HepG2 (cell line): ENCODE results near the gene TPM2. TPM values are rescaled to one million over a fixed set of nuclear protein-coding genes. Genes with fewer than 3 reads are reported as not detected.

Experiments
- BRCA1 ChIP-seq: sonication (generic); formaldehyde crosslinking; IDR thresholded peaks from 2 replicates; pipeline ENCODE4 v1.4.0; 2020; ENCODE audit warnings: missing genetic modification reagents
- EHMT2 ChIP-seq: fragments of 200-600 bp; sonication (generic); IDR thresholded peaks from 2 replicates; pipeline ENCODE4 v1.7.0; 2017; ENCODE audit warnings: antibody characterized with exemption, low read depth, low read length, borderline replicate concordance
- FOXA3 ChIP-seq: IDR thresholded peaks from 2 replicates; pipeline ENCODE4 v1.6.1; 2016; ENCODE audit warnings: missing genetic modification reagents, missing compliant biosample characterization
- GFI1 ChIP-seq: sonication (generic); formaldehyde crosslinking; IDR thresholded peaks from 2 replicates; pipeline ENCODE4 v1.5.0; 2020; ENCODE audit warnings: missing genetic modification reagents, mild to moderate bottlenecking, borderline replicate concordance
- HNF4G ChIP-seq, 2 experiments: sonication (generic) in 1 of 2; formaldehyde crosslinking in 1 of 2; IDR thresholded peaks; 2 replicates each; pipeline versions ENCODE4 v1.4.0 to v1.6.1; 2011 to 2020; ENCODE audit warnings: borderline replicate concordance in 2 of 2, low read depth in 2 of 2, mild to moderate bottlenecking in 2 of 2, low read length in 1 of 2, missing genetic modification reagents in 1 of 2, moderate library complexity in 1 of 2
- JDP2 ChIP-seq: sonication (generic); formaldehyde crosslinking; IDR thresholded peaks from 2 replicates; pipeline ENCODE4 v1.8.1; 2022; ENCODE audit warnings: missing genetic modification reagents, borderline replicate concordance
- LCORL ChIP-seq, 2 experiments: fragments of 450-650 bp in 1 of 2; sonication (generic) in 1 of 2; formaldehyde crosslinking in 1 of 2; IDR thresholded peaks; 2 replicates each; pipeline versions ENCODE4 v1.5.0 to v1.6.1; 2017 to 2020; ENCODE audit warnings: antibody characterized with exemption in 1 of 2, missing genetic modification reagents in 1 of 2
- NCOA2 ChIP-seq: sonication (generic); formaldehyde crosslinking; IDR thresholded peaks from 2 replicates; pipeline ENCODE4 v1.8.0; 2022; ENCODE audit warnings: inconsistent platforms
- NCOR1 ChIP-seq: fragments of 200-600 bp; sonication (generic); IDR thresholded peaks from 2 replicates; pipeline ENCODE4 v1.7.0; 2017; ENCODE audit warnings: antibody characterized with exemption, low read length, borderline replicate concordance
- NR2F6 ChIP-seq, 2 experiments: IDR thresholded peaks; 2 replicates each; pipeline ENCODE4 v1.6.1; 2016; ENCODE audit warnings: antibody characterized with exemption in 1 of 2, mild to moderate bottlenecking in 1 of 2
- RARA ChIP-seq: IDR thresholded peaks from 2 replicates; pipeline ENCODE4 v1.6.1; 2016; ENCODE audit warnings: missing genetic modification reagents, missing compliant biosample characterization
- RBM22 ChIP-seq: fragments of 200-400 bp; formaldehyde crosslinking; optimal IDR thresholded peaks from 2 replicates; pipeline ENCODE3; 2017; ENCODE audit warnings: mild to moderate bottlenecking, low read length, moderate library complexity
- RCOR2 ChIP-seq: IDR thresholded peaks from 2 replicates; pipeline ENCODE4 v1.6.1; 2016; ENCODE audit warnings: missing biosample characterization, missing genetic modification reagents
- RFXAP ChIP-seq: sonication (generic); formaldehyde crosslinking; IDR thresholded peaks from 2 replicates; pipeline ENCODE4 v1.4.0; 2020; ENCODE audit warnings: missing genetic modification reagents, borderline replicate concordance
- RXRB ChIP-seq: IDR thresholded peaks from 2 replicates; pipeline ENCODE4 v1.6.1; 2016; ENCODE audit warnings: borderline replicate concordance, missing genetic modification reagents, missing compliant biosample characterization
- SP4 ChIP-seq: sonication (generic); formaldehyde crosslinking; IDR thresholded peaks from 2 replicates; pipeline ENCODE4 v1.8.1; 2023; ENCODE audit warnings: mild to moderate bottlenecking, missing genetic modification reagents
- ZNF589 ChIP-seq: sonication (generic); formaldehyde crosslinking; conservative IDR thresholded peaks from 2 replicates; pipeline ENCODE4 v1.8.0; 2022; ENCODE audit warnings: mild to moderate bottlenecking, moderate library complexity, missing genetic modification reagents
- ZNF644 ChIP-seq: IDR thresholded peaks from 2 replicates; pipeline ENCODE4 v1.6.1; 2016; ENCODE audit warnings: low read depth
- polyA plus RNA-seq, 8 experiments: library from polyadenylated mRNA; depleted of rRNA in 3 of 8; stranded (reverse) in 7 of 8; unstranded in 1 of 8; fragments of >200 nt; fragmentation: Illumina TruSeq in 4 of 8; extraction: Trizol in 4 of 8; gene quantifications; 2 replicates each; pipeline versions ENCODE4 v1.2.1 to v1.2.3, GENCODE V29; 2011 to 2016; ENCODE audit warnings: low read depth in 4 of 8, missing spikeins in 1 of 8, mixed read lengths in 1 of 8; ENCODE audit not compliant: insufficient read depth in 1 of 8
- total RNA-seq, 5 experiments: library from RNA; depleted of rRNA; stranded (reverse); fragments of >200 nt; fragmentation: Illumina TruSeq; extraction: Trizol; gene quantifications; 2 replicates each; pipeline ENCODE4 v1.2.3, GENCODE V29; 2016; ENCODE audit warnings: low read depth in 1 of 5
- TF ChIP-seq, protein P1 (sequence below): sonication (generic); formaldehyde crosslinking; IDR thresholded peaks from 2 replicates; pipeline ENCODE4 v1.5.1; 2020; ENCODE audit warnings: missing genetic modification reagents, mild to moderate bottlenecking, borderline replicate concordance
- TF ChIP-seq, protein P2 (sequence below): sonication (generic); formaldehyde crosslinking; IDR thresholded peaks from 2 replicates; pipeline ENCODE4 v1.9.0; 2021; ENCODE audit warnings: missing genetic modification reagents, borderline replicate concordance
- TF ChIP-seq, protein P3 (sequence below): sonication (generic); formaldehyde crosslinking; IDR thresholded peaks from 2 replicates; pipeline ENCODE4 v1.4.0; 2020; ENCODE audit warnings: missing genetic modification reagents
- TF ChIP-seq, protein P4 (sequence below): IDR thresholded peaks from 2 replicates; pipeline ENCODE4 v1.6.1; 2018; ENCODE audit warnings: missing genetic modification reagents, mild to moderate bottlenecking, missing compliant biosample characterization

TPM2 gene
- total and polyA plus RNA-seq, 2 of the 13 experiments (the other 11 are each of a cell fraction or from before 2014, with no cell fraction given) = 3.1 to 10.7 TPM

DNA sequence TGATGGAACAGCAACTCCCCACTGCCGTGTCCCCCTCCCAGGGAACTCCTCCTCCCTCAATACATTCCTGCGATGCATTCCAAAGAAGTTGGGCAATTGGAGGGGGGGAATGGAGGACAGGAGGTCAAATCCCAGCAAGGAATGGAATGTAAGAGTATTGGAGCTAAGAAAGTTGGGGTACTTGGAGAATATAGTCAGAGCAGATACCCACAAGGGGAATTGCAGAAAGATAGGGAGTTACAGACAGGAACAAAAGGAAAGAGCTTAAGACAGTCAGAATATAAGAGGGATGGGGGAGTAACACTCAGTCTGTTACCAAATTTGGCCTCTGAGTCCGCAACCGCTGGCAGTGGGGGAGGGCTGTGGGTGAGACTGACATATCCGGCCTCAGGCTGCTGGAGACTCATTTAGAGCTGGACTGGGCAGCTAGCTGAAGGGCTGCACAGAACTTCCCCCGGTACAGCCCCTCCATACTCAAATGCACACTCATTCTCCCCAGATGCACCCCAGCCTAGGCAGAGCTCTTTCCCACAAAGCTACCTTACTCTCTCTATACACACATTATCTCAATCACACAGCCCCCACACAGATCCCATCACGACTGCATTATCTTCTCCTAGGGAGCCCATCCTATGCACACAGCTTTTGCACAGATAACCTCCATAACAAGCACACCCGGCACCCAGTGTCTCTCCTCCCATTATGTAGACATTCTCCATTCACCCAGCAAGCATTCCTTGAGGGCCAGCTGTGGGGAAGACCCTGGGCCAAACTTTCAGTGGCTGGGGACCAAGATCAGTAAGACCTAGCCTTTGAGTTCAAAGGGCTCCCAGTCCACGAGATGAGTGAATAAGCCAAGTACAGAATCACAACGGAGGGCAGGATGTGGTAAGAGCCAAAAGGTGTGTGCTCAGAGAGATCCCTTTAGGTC lies 38.6 kb upstream of the TPM2 start (continued):
- peak; percentile 37; the same call in 1 of the 2 replicates for TF ChIP-seq RXRB (CRISPR knock-in tag)
- peak; percentile 67; the same call in 1 of the 2 replicates for TF ChIP-seq NCOR1
- peak; percentile 21; the same call in 1 of the 2 replicates for TF ChIP-seq ZNF644 (CRISPR knock-in tag)
- TF ChIP-seq, protein P1, sequence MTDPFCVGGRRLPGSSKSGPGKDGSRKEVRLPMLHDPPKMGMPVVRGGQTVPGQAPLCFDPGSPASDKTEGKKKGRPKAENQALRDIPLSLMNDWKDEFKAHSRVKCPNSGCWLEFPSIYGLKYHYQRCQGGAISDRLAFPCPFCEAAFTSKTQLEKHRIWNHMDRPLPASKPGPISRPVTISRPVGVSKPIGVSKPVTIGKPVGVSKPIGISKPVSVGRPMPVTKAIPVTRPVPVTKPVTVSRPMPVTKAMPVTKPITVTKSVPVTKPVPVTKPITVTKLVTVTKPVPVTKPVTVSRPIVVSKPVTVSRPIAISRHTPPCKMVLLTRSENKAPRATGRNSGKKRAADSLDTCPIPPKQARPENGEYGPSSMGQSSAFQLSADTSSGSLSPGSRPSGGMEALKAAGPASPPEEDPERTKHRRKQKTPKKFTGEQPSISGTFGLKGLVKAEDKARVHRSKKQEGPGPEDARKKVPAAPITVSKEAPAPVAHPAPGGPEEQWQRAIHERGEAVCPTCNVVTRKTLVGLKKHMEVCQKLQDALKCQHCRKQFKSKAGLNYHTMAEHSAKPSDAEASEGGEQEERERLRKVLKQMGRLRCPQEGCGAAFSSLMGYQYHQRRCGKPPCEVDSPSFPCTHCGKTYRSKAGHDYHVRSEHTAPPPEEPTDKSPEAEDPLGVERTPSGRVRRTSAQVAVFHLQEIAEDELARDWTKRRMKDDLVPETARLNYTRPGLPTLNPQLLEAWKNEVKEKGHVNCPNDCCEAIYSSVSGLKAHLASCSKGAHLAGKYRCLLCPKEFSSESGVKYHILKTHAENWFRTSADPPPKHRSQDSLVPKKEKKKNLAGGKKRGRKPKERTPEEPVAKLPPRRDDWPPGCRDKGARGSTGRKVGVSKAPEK = no peak
- TF ChIP-seq SP4 = 0 out of 2 replicates have a peak, but pooled peaks have one; percentile 22
- peak; percentile 79 for TF ChIP-seq NR2F6 (IDR thresholded peaks at IDR 0.05)
- TF ChIP-seq NR2F6 (CRISPR knock-in tag; IDR thresholded peaks at IDR 0.05) = peak; percentile 60
- TF ChIP-seq, protein P2, sequence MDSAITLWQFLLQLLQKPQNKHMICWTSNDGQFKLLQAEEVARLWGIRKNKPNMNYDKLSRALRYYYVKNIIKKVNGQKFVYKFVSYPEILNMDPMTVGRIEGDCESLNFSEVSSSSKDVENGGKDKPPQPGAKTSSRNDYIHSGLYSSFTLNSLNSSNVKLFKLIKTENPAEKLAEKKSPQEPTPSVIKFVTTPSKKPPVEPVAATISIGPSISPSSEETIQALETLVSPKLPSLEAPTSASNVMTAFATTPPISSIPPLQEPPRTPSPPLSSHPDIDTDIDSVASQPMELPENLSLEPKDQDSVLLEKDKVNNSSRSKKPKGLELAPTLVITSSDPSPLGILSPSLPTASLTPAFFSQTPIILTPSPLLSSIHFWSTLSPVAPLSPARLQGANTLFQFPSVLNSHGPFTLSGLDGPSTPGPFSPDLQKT (CRISPR knock-in tag) = no peak
- TF ChIP-seq RBM22 = no peak
- no peak for TF ChIP-seq LCORL (IDR thresholded peaks at IDR 0.05)
- peak; percentile 17; the same call in 1 of the 2 replicates for TF ChIP-seq LCORL (CRISPR knock-in tag; IDR thresholded peaks at IDR 0.05)
- no peak for TF ChIP-seq RFXAP (CRISPR knock-in tag)
- TF ChIP-seq, protein P3, sequence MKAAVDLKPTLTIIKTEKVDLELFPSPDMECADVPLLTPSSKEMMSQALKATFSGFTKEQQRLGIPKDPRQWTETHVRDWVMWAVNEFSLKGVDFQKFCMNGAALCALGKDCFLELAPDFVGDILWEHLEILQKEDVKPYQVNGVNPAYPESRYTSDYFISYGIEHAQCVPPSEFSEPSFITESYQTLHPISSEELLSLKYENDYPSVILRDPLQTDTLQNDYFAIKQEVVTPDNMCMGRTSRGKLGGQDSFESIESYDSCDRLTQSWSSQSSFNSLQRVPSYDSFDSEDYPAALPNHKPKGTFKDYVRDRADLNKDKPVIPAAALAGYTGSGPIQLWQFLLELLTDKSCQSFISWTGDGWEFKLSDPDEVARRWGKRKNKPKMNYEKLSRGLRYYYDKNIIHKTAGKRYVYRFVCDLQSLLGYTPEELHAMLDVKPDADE (CRISPR knock-in tag) = no peak
- TF ChIP-seq HNF4G (IDR thresholded peaks at IDR 0.05; ENCODE audit: borderline replicate concordance, low read depth, low read length) = peak; percentile 69
- TF ChIP-seq HNF4G (CRISPR knock-in tag; IDR thresholded peaks at IDR 0.05; ENCODE audit: borderline replicate concordance, low read depth) = no peak
- TF ChIP-seq ZNF589 (CRISPR knock-in tag) = no peak
- peak; percentile 33; the same call in 1 of the 2 replicates for TF ChIP-seq NCOA2
- no peak for TF ChIP-seq JDP2 (CRISPR knock-in tag)
- 0 out of 2 replicates have a peak, but pooled peaks have one; percentile 41 for TF ChIP-seq GFI1 (CRISPR knock-in tag)
- TF ChIP-seq RCOR2 (CRISPR knock-in tag) = 0 out of 2 replicates have a peak, but pooled peaks have one; percentile 20
- TF ChIP-seq, protein P4, sequence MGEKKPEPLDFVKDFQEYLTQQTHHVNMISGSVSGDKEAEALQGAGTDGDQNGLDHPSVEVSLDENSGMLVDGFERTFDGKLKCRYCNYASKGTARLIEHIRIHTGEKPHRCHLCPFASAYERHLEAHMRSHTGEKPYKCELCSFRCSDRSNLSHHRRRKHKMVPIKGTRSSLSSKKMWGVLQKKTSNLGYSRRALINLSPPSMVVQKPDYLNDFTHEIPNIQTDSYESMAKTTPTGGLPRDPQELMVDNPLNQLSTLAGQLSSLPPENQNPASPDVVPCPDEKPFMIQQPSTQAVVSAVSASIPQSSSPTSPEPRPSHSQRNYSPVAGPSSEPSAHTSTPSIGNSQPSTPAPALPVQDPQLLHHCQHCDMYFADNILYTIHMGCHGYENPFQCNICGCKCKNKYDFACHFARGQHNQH (CRISPR knock-in tag) = 0 out of 2 replicates have a peak, but pooled peaks have one; percentile 74
- TF ChIP-seq RARA (CRISPR knock-in tag) = peak; percentile 51; the same call in 1 of the 2 replicates
- TF ChIP-seq BRCA1 = no peak
- TF ChIP-seq EHMT2 = no peak
- TF ChIP-seq FOXA3 = peak; percentile 17; the same call in 1 of the 2 replicates
